Heart left ventricle (tissue), 13 donors: Measurements from ENCODE around the gene COL28A1.

ENCODE experiments used
- CTCF ChIP-seq, 12 donors: fragments of 200-600 bp; sonication (generic) in 4 of 12; IDR thresholded peaks; one replicate each; pipeline versions ENCODE4 v1.5.0 to v1.8.0; 2018 to 2022; ENCODE audit warnings: antibody characterized with exemption in 12 of 12, mild to moderate bottlenecking in 5 of 12
- POLR2A ChIP-seq, 2 donors: fragments of 450-650 bp; IDR thresholded peaks; one replicate each; pipeline ENCODE4 v1.6.1; 2017; ENCODE audit warnings: antibody characterized with exemption in 2 of 2, mild to moderate bottlenecking in 2 of 2, moderate library complexity in 2 of 2
- donor health status: ischemic (EF 13 %, LVEDD 7.1; RV severe dilation, severe dysfunction).
- donor health status: DM: no; HTN: yes; CAD: no.
- donor health status: DM: no; HTN: no; CAD: no.
- donor health status: ischemic (EF 25% LVEDD 6.9; RV normal size, moderate dysfunction).
- donor health status: ischemic (EF 25% LVEDD 5.7; RV mildly dilated, moderate dysfunction).
- donor health status: ischemic (EF 35%, LVEDD 5.7; RV mildly dilated, moderate dysfunction).
- donor health status: nonischemic (EF 11% LVEDD 7.7; RV severe dilation, severe dysfunction).
- donor health status: DM: yes; HTN: yes; CAD: no.
- donor health status: PGD.
- donor health status: ischemic (EF 29% LVEDD 5.4; RV normal size, mild dysfunction).
- donor health status: nonischemic (EF 23%, LVEDD 6.1; RV moderate dilation, normal function).

GRCh38 chr7:7327423-7327822 lies 208.2 kb downstream of the COL28A1 start:
- TF ChIP-seq CTCF (IDR thresholded peaks at IDR 0.05) (no peak), POLR2A (IDR thresholded peaks at IDR 0.05) (no peak)
